BLaER1 (cell line): ENCODE results near the gene PAK6.

Experiments
- H3K27ac ChIP-seq: shearing (Covaris generic); formaldehyde crosslinking; 2 replicates; pipeline ENCODE4 v1.8.1; 2022
- H3K27me3 ChIP-seq: shearing (Covaris generic); formaldehyde crosslinking; 2 replicates; pipeline ENCODE4 v1.8.1; 2022
- H3K36me3 ChIP-seq: shearing (Covaris generic); formaldehyde crosslinking; 2 replicates; pipeline ENCODE4 v1.8.1; 2022
- H3K4me1 ChIP-seq: shearing (Covaris generic); formaldehyde crosslinking; 2 replicates; pipeline ENCODE4 v1.8.1; 2022
- H3K4me2 ChIP-seq: shearing (Covaris generic); formaldehyde crosslinking; 2 replicates; pipeline ENCODE4 v1.8.1; 2022
- H3K4me3 ChIP-seq: shearing (Covaris generic); formaldehyde crosslinking; 2 replicates; pipeline ENCODE4 v1.8.1; 2022
- H3K9ac ChIP-seq: shearing (Covaris generic); formaldehyde crosslinking; 2 replicates; pipeline ENCODE4 v1.8.1; 2022
- H3K9me3 ChIP-seq: shearing (Covaris generic); formaldehyde crosslinking; 2 replicates; pipeline ENCODE4 v1.8.1; 2022
- H4K20me1 ChIP-seq: shearing (Covaris generic); formaldehyde crosslinking; 2 replicates; pipeline ENCODE4 v1.8.1; 2022
- Cebpa-rat ChIP-seq: shearing (Covaris generic); IDR thresholded peaks from 2 replicates; pipeline ENCODE4 v1.8.1; 2022

PAK6 gene

DNA sequence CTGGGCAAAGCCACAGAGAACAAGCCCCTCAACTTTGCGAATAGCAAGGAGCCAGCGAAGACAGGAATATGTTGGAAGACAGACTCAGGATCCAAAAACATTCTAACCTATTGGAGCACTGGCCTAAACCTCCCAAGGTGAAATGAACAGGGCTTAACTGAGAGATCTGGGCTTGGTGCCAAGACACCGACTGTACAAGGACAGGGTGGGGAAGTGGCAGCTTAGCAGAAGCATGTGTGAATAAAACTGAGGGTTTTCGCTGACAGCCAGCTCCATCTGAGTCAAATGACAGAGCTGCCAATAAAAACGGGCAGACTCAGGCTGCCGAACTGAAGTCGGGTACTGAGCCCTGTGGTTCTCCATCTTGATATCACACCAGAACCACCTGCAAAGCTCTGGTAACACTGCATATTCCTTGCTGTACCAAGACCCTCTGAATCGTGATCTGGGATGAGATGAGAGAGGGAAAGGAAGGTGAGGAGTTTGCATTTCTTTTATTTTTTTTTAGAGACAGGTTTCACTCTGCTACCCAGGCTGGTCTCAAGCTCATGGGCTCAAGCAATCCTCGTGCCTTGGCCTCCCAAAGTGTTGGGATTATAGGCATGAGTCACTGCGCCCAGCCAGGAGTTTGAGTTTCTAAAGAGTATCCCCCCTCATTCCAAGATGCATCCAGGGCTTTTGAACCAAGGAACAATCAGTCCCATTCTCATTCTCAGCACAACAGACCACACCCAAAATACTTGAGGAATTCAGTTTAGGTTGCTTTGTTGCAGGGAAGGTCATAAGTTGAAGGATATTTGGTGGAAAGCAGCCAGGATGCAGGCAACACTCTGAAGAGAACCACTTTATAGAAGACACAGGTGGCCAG lies 74.9 kb downstream of the PAK6 start:
- no peak overlapping the region for H3K27ac ChIP-seq
- no peaks in the 10 kb centered on the region for H3K27me3 ChIP-seq
- no peaks in the 10 kb centered on the region for H4K20me1 ChIP-seq
- H3K4me3 ChIP-seq: no peak overlapping the region
- H3K4me2 ChIP-seq: no peak overlapping the region
- TF ChIP-seq Cebpa-rat: no peak
- H3K36me3 ChIP-seq: no peaks in the 10 kb centered on the region
- no peaks in the 10 kb centered on the region for H3K9me3 ChIP-seq
- peaks cover 23% of the 10 kb centered on the region for H3K4me1 ChIP-seq
- no peak overlapping the region for H3K9ac ChIP-seq

DNA sequence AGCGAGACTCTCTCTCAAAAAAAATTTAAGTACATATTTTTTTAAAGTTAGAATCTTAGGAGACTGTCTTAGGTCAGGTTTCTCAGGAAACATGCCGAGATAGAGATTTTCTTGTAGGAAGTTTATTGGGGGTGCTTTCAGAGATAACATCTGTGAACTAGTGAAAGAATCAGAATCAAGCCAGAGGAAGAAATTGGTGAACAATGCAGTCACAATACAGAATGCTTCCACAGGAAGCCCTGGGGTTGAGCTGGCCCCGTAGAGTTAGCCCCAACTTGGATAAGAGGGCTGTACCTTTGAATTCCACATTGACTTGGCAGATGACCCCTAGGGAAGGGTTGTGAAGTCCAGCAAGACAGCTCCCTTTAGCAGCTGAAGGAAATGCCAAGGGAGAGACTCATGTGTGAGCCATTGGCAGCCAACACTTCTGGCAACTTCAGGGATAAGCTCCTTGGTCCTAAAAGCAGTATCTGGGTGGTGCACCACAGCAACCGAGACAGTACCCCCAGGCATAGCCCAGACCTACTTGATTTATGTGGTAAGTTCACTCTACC lies 75.9 kb downstream of the PAK6 start:
- H3K27ac ChIP-seq: no peak overlapping the region
- H4K20me1 ChIP-seq: no peaks in the 10 kb centered on the region
- no peaks in the 10 kb centered on the region for H3K9me3 ChIP-seq
- peaks cover 13% of the 10 kb centered on the region for H3K4me1 ChIP-seq
- H3K36me3 ChIP-seq: no peaks in the 10 kb centered on the region
- H3K4me3 ChIP-seq: no peak overlapping the region
- TF ChIP-seq Cebpa-rat: no peak
- H3K4me2 ChIP-seq: no peak overlapping the region
- no peaks in the 10 kb centered on the region for H3K27me3 ChIP-seq
- no peak overlapping the region for H3K9ac ChIP-seq

DNA sequence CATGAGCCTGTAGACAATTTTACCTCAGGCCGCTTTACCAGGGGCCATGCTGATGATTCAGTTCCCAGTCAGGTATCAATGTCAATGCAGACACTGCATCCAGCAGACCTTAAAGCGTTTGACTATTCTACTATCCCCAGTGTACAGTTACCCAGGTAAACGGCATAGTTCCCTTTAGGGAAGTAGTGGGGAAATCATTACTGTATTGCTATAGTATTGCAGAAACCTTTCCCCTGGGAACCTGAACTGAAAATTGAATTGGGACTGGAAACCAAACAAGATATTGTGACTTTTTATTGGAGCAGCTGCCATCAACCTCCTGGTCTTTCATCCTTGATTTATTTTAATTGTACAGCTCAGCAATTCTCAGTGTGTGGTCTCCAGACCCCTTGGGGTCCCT lies 78.1 kb downstream of the PAK6 start:
- H3K4me2 ChIP-seq: peak overlapping the region; percentile 18; the same call in 1 of the 2 replicates
- H3K36me3 ChIP-seq: no peaks in the 10 kb centered on the region
- peaks cover 8% of the 10 kb centered on the region; the same call in 1 of the 2 replicates for H3K4me1 ChIP-seq
- H3K27me3 ChIP-seq: no peaks in the 10 kb centered on the region
- no peaks in the 10 kb centered on the region for H3K9me3 ChIP-seq
- H3K9ac ChIP-seq: no peak overlapping the region
- no peak overlapping the region for H3K27ac ChIP-seq
- no peak for TF ChIP-seq Cebpa-rat
- H4K20me1 ChIP-seq: no peaks in the 10 kb centered on the region
- no peak overlapping the region for H3K4me3 ChIP-seq

DNA sequence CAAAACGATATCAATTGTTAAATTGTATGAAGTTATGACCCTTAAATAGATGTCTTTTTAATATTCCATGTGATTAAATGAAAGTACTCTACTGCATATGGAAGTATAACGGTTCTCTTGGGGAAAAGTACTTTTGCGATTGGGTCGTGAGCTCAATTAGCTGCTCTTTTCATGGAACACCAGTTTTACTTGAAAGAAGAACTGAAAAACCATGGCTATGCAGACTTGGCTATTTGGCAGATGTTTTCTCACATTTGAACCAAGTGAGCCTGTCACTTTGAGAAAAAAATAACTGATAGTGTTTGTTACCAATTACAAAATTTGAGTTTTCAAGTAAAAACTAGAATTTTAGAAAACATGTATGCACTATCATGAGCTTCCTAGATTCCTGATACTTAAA lies 78.7 kb downstream of the PAK6 start:
- Histone ChIP-seq H3K9me3 (no peaks in the 10 kb centered on the region), H3K36me3 (no peaks in the 10 kb centered on the region), H3K27ac (no peak overlapping the region), H3K4me2 (peak overlapping the region; percentile 18; the same call in 1 of the 2 replicates), H3K4me1 (peaks cover 12% of the 10 kb centered on the region), H3K4me3 (no peak overlapping the region), H4K20me1 (no peaks in the 10 kb centered on the region), H3K9ac (no peak overlapping the region), H3K27me3 (no peaks in the 10 kb centered on the region)
- no peak for TF ChIP-seq Cebpa-rat

DNA sequence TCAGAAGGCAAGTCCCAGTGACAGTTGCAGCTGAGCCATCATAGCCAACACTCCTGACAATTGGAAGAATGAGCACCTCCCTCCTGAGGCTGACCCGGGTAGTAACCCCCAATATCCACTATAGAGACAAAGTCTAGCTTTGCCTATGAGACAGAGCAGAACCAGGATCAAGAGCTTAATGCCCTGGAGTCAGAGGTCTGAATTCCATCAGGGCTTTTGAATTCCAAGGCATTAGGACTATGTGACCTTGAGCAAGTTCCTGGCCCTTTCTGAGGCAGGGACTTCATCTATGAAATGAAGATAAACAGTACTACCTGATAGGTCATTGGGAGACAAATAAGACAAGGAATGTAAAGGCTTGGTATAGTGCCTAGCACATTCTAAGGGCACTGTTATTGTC lies 81.5 kb downstream of the PAK6 start:
- H3K27me3 ChIP-seq: peaks cover 17% of the 10 kb centered on the region
- H4K20me1 ChIP-seq: peaks cover 14% of the 10 kb centered on the region
- no peak overlapping the region for H3K4me2 ChIP-seq
- no peak for TF ChIP-seq Cebpa-rat
- H3K4me1 ChIP-seq: peaks cover 31% of the 10 kb centered on the region
- H3K4me3 ChIP-seq: no peak overlapping the region
- H3K9me3 ChIP-seq: no peaks in the 10 kb centered on the region
- no peak overlapping the region for H3K9ac ChIP-seq
- no peak overlapping the region for H3K27ac ChIP-seq
- no peaks in the 10 kb centered on the region for H3K36me3 ChIP-seq

DNA sequence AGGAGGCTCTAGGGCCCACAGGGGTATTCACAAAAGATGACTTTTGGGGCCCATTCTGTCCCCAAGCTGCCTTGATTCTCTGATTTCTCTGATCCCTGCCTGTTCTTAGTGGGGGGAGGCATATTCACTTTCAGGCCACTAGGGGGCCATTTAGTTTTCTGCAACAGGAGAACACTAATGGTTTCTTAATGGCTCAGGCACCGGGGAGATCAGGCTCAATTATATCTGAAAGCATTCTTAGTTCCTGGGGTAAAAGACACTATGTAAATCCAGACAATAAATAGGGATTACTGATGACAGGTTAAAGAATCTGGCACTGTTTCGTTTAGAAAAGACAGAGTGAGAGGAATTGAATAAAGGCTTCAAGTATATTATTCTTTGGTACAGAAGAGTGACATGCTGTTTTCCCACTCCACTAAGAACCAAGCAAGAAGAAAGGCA lies 82.1 kb downstream of the PAK6 start:
- Histone ChIP-seq H3K9ac (no peak overlapping the region), H3K36me3 (no peaks in the 10 kb centered on the region), H3K9me3 (no peaks in the 10 kb centered on the region), H3K27me3 (peaks cover 22% of the 10 kb centered on the region), H3K4me2 (no peak overlapping the region), H4K20me1 (peaks cover 17% of the 10 kb centered on the region), H3K4me3 (no peak overlapping the region), H3K4me1 (peaks cover 35% of the 10 kb centered on the region), H3K27ac (no peak overlapping the region)
- TF ChIP-seq Cebpa-rat: no peak

DNA sequence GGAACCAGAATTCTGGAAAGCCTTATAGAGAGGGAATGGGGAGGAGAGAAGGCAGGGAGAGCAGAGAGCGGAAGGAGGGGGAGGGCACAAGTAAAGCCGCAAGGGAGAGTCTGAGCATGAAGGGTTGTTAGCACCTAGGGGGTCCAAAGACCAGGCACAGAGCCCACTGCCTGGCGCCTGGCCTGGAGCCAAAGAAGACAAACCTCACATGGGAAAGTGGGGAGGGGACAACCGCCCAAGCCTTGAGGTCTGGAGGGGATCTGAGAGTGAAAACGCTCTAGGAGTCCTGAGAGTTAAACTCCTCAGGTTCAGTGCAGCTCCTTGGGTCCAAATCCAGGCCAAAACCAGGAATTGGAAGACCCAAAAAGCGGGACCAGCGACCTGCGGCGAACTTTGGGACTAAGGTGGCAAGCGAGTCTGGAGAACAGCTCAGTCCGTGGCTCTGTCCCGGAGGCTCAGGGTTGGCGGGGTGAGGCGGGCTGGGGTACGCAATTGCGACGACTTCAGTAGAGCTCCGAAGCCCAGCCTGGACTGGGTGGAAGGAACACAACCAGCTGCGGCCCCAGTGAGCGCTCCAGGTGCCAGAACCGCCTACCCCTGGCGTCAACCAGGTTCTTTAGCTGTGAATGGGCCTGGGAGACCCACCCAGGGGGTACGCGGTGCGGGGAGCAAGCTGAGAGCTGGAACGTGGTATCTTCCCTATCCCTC lies 83.8 kb downstream of the PAK6 start:
- Histone ChIP-seq H3K4me1 (peaks cover 38% of the 10 kb centered on the region), H3K36me3 (no peaks in the 10 kb centered on the region), H3K27ac (no peak overlapping the region), H3K4me3 (peak overlapping the region; percentile 88), H3K4me2 (peak overlapping the region; percentile 98), H3K27me3 (peaks cover 24% of the 10 kb centered on the region), H4K20me1 (peaks cover 17% of the 10 kb centered on the region), H3K9ac (no peak overlapping the region), H3K9me3 (no peaks in the 10 kb centered on the region)
- no peak for TF ChIP-seq Cebpa-rat

DNA sequence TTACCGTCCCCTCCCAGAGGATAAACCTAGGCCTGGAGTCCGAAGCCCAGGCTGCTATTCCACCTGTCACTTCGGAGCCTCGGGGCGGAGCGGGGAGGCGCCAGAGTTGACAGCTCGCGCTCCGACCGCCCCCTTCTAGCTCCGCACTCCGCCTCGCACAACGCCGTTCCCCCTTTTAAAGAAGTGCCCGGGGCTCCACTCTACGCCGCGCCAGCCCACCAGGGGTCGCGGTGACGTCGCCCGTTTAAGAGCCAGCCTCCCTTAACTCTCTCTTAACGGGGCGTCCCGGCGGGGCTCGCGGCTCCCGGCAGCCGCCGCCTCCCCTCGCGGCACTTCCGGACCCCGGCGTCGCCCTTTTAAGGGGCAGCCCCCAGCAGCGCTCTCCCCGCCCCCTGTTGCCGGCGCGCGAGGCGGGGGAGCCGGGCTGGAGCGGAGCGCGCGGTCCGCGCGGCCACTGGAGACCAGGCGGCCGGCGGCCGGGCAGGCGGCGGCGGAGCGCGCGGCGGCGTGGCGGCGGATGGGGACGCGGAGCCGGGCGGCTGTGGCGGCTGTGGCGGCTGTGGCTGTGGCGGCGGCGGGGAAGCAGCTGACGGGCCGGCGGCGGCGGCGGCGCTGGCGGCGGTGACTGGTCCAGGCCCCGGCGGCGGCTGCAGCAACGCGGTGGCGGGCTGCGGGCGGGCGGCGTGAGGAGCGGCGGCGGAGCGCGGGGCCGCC lies 84.5 kb downstream of the PAK6 start, which contains the start of gene INAFM2:
INAFM2 (plus strand) TSS at position 454 of the 714 bp plus-strand sequence. CDS start 364 bp downstream, outside the sequence.
- peaks cover 24% of the 10 kb centered on the region for H3K27me3 ChIP-seq
- H3K9me3 ChIP-seq: no peaks in the 10 kb centered on the region
- peaks cover 17% of the 10 kb centered on the region for H4K20me1 ChIP-seq
- peak within 1 kb of the TSS; percentile 71 for H3K27ac ChIP-seq
- H3K4me2 ChIP-seq: peak within 1 kb of the TSS; percentile 98
- no peaks in the 10 kb centered on the region for H3K36me3 ChIP-seq
- H3K4me1 ChIP-seq: peaks cover 45% of the 10 kb centered on the region
- H3K9ac ChIP-seq: peak within 1 kb of the TSS; percentile 79
- peak within 1 kb of the TSS; percentile 88 for H3K4me3 ChIP-seq
- TF ChIP-seq Cebpa-rat: no peak
